ENCODE data around the gene ADAM19.
"Not testable (repeated sequence)": the region's sequence is repeated elsewhere in the genome, so short reads cannot be mapped to it uniquely, and the experiment has no call there.

ADAM19 gene

GRCh38 chr5:157485340-157485739 is 90.2 kb downstream of the ADAM19 start:
- no peak for DNase-seq (ENCODE audit: low spot score)

GRCh38 chr5:157484768-157485167 is 90.8 kb downstream of the ADAM19 start:
- DNase-seq (ENCODE audit: low spot score): no peak

GRCh38 chr5:157482702-157483101 is 92.9 kb downstream of the ADAM19 start:
- not testable (repeated sequence) for DNase-seq (ENCODE audit: low spot score)

- DNase-seq (ENCODE audit: low spot score): no peak
Measured at GRCh38 chr5:157481666-157482065, 93.9 kb downstream of the ADAM19 start.

- no peak for DNase-seq (ENCODE audit: low spot score)
Measured at GRCh38 chr5:157481265-157481664, 94.3 kb downstream of the ADAM19 start.

GRCh38 chr5:157479612-157480510 is 95.7 kb downstream of the ADAM19 start:
- DNase-seq (ENCODE audit: low spot score): no peak

- DNase-seq (ENCODE audit: low spot score): no peak
Measured at GRCh38 chr5:157479166-157479565, 96.4 kb downstream of the ADAM19 start.

GRCh38 chr5:157478726-157479125 is 96.8 kb downstream of the ADAM19 start:
- no peak for DNase-seq (ENCODE audit: low spot score)

- no peak for DNase-seq (ENCODE audit: low spot score)
Measured at GRCh38 chr5:157477814-157478494, 97.6 kb downstream of the ADAM19 start.

- peak; percentile 56 for DNase-seq (ENCODE audit: low spot score)
Measured at GRCh38 chr5:157476702-157477408, 98.7 kb downstream of the ADAM19 start.

- DNase-seq (ENCODE audit: low spot score): no peak
Measured at GRCh38 chr5:157475432-157475831, 100.1 kb downstream of the ADAM19 start.

GRCh38 chr5:157473383-157474320 is 101.9 kb downstream of the ADAM19 start:
- no peak for DNase-seq (ENCODE audit: low spot score)

GRCh38 chr5:157471709-157472108 is 103.9 kb downstream of the ADAM19 start:
- DNase-seq (ENCODE audit: low spot score): no peak

GRCh38 chr5:157470631-157471030 is 104.9 kb downstream of the ADAM19 start:
- DNase-seq (ENCODE audit: low spot score): no peak

GRCh38 chr5:157469687-157470086 is 105.9 kb downstream of the ADAM19 start:
- DNase-seq (ENCODE audit: low spot score): no peak

- no peak for DNase-seq (ENCODE audit: low spot score)
Measured at GRCh38 chr5:157469073-157469472, 106.5 kb downstream of the ADAM19 start.

GRCh38 chr5:157468293-157468965 is 107.1 kb downstream of the ADAM19 start:
- DNase-seq (ENCODE audit: low spot score): no peak

GRCh38 chr5:157464519-157465171 is 110.9 kb downstream of the ADAM19 start:
- DNase-seq (ENCODE audit: low spot score): no peak

GRCh38 chr5:157463621-157464518 is 111.7 kb downstream of the ADAM19 start:
- DNase-seq (ENCODE audit: low spot score): no peak

Data from ecto neural progenitor cell (in vitro differentiated cells).